ENCODE results near the gene TMEM107.

TMEM107 gene

GRCh38 chr17:8137645-8138373 is 38.4 kb downstream of the TMEM107 start:
- DNase-seq (ENCODE audit: low spot score) = no peak

GRCh38 chr17:8133941-8134340 is 42.2 kb downstream of the TMEM107 start:
- DNase-seq (ENCODE audit: low spot score) = no peak

- DNase-seq (ENCODE audit: low spot score) = no peak
These were observed 42.8 kb downstream of the TMEM107 start for GRCh38 chr17:8133399-8133798.

- DNase-seq (ENCODE audit: low spot score) = no peak
These were observed 44.2 kb downstream of the TMEM107 start for GRCh38 chr17:8131844-8132441.

- DNase-seq (ENCODE audit: low spot score) = no peak
These were observed 47.9 kb downstream of the TMEM107 start for GRCh38 chr17:8128125-8128784.

- peak; percentile 33 for DNase-seq (ENCODE audit: low spot score)
These were observed 49.6 kb downstream of the TMEM107 start for GRCh38 chr17:8126491-8127066.

GRCh38 chr17:8125947-8126490 is 50.2 kb downstream of the TMEM107 start:
- DNase-seq (ENCODE audit: low spot score) = no peak

- DNase-seq (ENCODE audit: low spot score) = peak; percentile 86
These were observed 50.8 kb downstream of the TMEM107 start for GRCh38 chr17:8125154-8125946.

- DNase-seq (ENCODE audit: low spot score) = no peak
These were observed 51.6 kb downstream of the TMEM107 start for GRCh38 chr17:8124350-8125153.

GRCh38 chr17:8123695-8124349 is 52.4 kb downstream of the TMEM107 start, which contains the start of gene HES7:
HES7 (minus strand) TSS chr17:8124106; CDS start chr17:8124084, 22 bp downstream.
- no peak for DNase-seq (ENCODE audit: low spot score)

- DNase-seq (ENCODE audit: low spot score) = no peak
These were observed 53.1 kb downstream of the TMEM107 start for GRCh38 chr17:8122924-8123694.
